Osteoblast (primary cell): ENCODE results near the gene ZCWPW2. TPM values are rescaled to one million over a fixed set of nuclear protein-coding genes. Genes with fewer than 3 reads are reported as not detected.
A peak's percentile ranks its signal among the peaks of the same experiment; 100 is the strongest.

Source experiments
- DNase-seq: peaks from one replicate; pipeline ENCODE4 v3.0.0; 2011; ENCODE audit warnings: low spot score, mixed read lengths; ENCODE audit not compliant: insufficient read length; ENCODE audit errors: missing footprints
- H2AFZ ChIP-seq: 2 replicates; pipeline ENCODE4 v1.6.0; 2011; ENCODE audit warnings: mild to moderate bottlenecking, low read length
- H3K27ac ChIP-seq: 2 replicates; pipeline ENCODE4 v1.5.1; 2011; ENCODE audit warnings: mild to moderate bottlenecking, low read depth, low read length, moderate library complexity
- H3K27me3 ChIP-seq: 2 replicates; pipeline ENCODE4 v1.6.0; 2012; ENCODE audit warnings: mild to moderate bottlenecking, control low read depth, inconsistent platforms, low read length, moderate library complexity; ENCODE audit not compliant: insufficient read depth
- H3K36me3 ChIP-seq: 2 replicates; pipeline ENCODE4 v1.5.1; 2011; ENCODE audit warnings: mild to moderate bottlenecking, low read length, control low read depth, moderate library complexity; ENCODE audit not compliant: insufficient read depth
- H3K4me1 ChIP-seq: 2 replicates; pipeline ENCODE4 v1.5.1; 2011; ENCODE audit warnings: mild to moderate bottlenecking, low read length, control low read depth, moderate library complexity; ENCODE audit not compliant: insufficient read depth
- H3K4me2 ChIP-seq: 2 replicates; pipeline ENCODE4 v1.6.0; 2011; ENCODE audit warnings: mild to moderate bottlenecking, low read length; ENCODE audit not compliant: insufficient read depth
- H3K4me3 ChIP-seq: fragments of 200-600 bp; sonication (generic); 3 replicates; pipeline ENCODE4 v1.5.1; 2012; ENCODE audit warnings: mild to moderate bottlenecking, low read length, inconsistent platforms; ENCODE audit not compliant: insufficient read depth
- H3K79me2 ChIP-seq: 2 replicates; pipeline ENCODE4 v1.6.0; 2012; ENCODE audit warnings: mild to moderate bottlenecking, low read length, control low read depth, inconsistent platforms; ENCODE audit not compliant: insufficient read depth
- H3K9me3 ChIP-seq: 2 replicates; pipeline ENCODE4 v1.5.1; 2011; ENCODE audit warnings: low read depth, low read length, control low read depth
- H4K20me1 ChIP-seq: 2 replicates; pipeline ENCODE4 v1.6.0; 2012; ENCODE audit warnings: mild to moderate bottlenecking, low read length, control low read depth; ENCODE audit not compliant: insufficient read depth
- CTCF ChIP-seq: IDR thresholded peaks from 2 replicates; pipeline ENCODE4 v1.5.1; 2011; ENCODE audit warnings: mild to moderate bottlenecking, low read depth, low read length, moderate library complexity; ENCODE audit errors: extremely low read depth
- total RNA-seq: library from RNA; depleted of rRNA; stranded (reverse); fragments of >200 nt; gene quantifications from 2 replicates; pipeline ENCODE4 v1.2.3, GENCODE V29; 2012

Gene ZCWPW2
- total RNA-seq, 1 donor, result 0.36 TPM

DNA sequence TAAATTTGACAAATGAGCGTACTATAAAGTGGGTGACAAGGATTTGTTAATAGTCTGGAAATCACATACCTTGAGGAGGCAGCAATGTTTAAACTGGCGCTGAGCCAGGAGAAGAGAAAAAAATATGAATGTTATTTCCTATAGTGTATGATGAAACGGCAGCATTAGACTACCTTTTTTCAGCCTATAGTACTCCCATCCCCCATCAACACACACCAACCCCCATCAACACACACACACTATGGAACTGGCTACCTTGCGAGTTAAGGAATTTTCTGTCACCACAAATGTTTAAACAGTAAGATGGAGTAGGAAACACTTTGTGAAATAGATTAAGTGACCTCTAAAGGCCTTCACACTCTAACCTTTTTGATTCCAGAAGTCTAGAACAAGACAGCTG is 46.8 kb upstream of the ZCWPW2 start:
- Histone ChIP-seq H4K20me1 (no peaks in the 10 kb centered on the region), H3K9me3 (no peaks in the 10 kb centered on the region), H3K27me3 (no peaks in the 10 kb centered on the region), H2AFZ (no peak overlapping the region), H3K27ac (no peak overlapping the region), H3K79me2 (no peaks in the 10 kb centered on the region), H3K4me1 (no peaks in the 10 kb centered on the region), H3K36me3 (no peaks in the 10 kb centered on the region), H3K4me2 (no peak overlapping the region), H3K4me3 (no peak overlapping the region)
- no peak for TF ChIP-seq CTCF
- peak; percentile 1 for DNase-seq

GRCh38 chr3:28308196-28308595 is 40.3 kb upstream of the ZCWPW2 start:
- H3K4me1 ChIP-seq, result no peaks in the 10 kb centered on the region
- no peak for DNase-seq

DNA sequence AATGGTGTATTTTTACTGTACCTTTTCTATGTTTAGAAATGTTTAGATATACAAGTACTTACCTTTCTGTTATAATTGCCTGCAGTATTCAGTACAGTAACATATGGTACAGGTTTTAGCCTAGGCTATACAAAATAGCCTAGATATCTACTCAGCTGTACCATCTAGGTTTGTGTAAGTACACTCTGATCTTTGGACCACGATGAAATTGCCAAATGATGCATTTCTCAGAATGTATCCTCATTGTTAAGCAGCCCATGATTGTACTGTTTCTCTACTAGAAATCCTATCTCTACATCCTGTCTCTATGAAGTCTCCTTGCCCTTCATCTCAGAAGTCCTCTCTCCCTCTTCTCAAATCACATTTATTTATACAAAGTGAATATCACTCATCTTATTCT is 32.8 kb upstream of the ZCWPW2 start:
- H3K36me3 ChIP-seq, result no peaks in the 10 kb centered on the region
- H3K79me2 ChIP-seq, result no peaks in the 10 kb centered on the region
- DNase-seq, result no peak
- TF ChIP-seq CTCF, result no peak
- no peak overlapping the region for H3K4me3 ChIP-seq
- no peak overlapping the region for H3K4me2 ChIP-seq
- no peak overlapping the region for H2AFZ ChIP-seq
- H3K27ac ChIP-seq, result no peak overlapping the region
- no peaks in the 10 kb centered on the region for H3K9me3 ChIP-seq
- no peaks in the 10 kb centered on the region for H4K20me1 ChIP-seq
- no peaks in the 10 kb centered on the region for H3K27me3 ChIP-seq
- no peaks in the 10 kb centered on the region for H3K4me1 ChIP-seq

More at GRCh38 chr3:28308196-28308595, 40.3 kb upstream of the ZCWPW2 start:
- Histone ChIP-seq H2AFZ (no peak overlapping the region), H3K4me3 (no peak overlapping the region), H3K79me2 (no peaks in the 10 kb centered on the region), H3K27me3 (no peaks in the 10 kb centered on the region), H3K9me3 (no peaks in the 10 kb centered on the region), H4K20me1 (no peaks in the 10 kb centered on the region), H3K27ac (no peak overlapping the region), H3K4me2 (no peak overlapping the region), H3K36me3 (no peaks in the 10 kb centered on the region)
- no peak for TF ChIP-seq CTCF

- Histone ChIP-seq H3K4me1 (no peaks in the 10 kb centered on the region), H3K79me2 (no peaks in the 10 kb centered on the region), H3K4me3 (no peak overlapping the region), H3K27ac (no peak overlapping the region), H3K36me3 (no peaks in the 10 kb centered on the region), H2AFZ (no peak overlapping the region), H3K4me2 (no peak overlapping the region), H3K27me3 (no peaks in the 10 kb centered on the region), H3K9me3 (no peaks in the 10 kb centered on the region), H4K20me1 (no peaks in the 10 kb centered on the region)
- DNase-seq, result no peak
- no peak for TF ChIP-seq CTCF
Observed at GRCh38 chr3:28316226-28316625, 32.3 kb upstream of the ZCWPW2 start.
